ENCODE measurements around the gene RAPSN.

RAPSN gene

DNA sequence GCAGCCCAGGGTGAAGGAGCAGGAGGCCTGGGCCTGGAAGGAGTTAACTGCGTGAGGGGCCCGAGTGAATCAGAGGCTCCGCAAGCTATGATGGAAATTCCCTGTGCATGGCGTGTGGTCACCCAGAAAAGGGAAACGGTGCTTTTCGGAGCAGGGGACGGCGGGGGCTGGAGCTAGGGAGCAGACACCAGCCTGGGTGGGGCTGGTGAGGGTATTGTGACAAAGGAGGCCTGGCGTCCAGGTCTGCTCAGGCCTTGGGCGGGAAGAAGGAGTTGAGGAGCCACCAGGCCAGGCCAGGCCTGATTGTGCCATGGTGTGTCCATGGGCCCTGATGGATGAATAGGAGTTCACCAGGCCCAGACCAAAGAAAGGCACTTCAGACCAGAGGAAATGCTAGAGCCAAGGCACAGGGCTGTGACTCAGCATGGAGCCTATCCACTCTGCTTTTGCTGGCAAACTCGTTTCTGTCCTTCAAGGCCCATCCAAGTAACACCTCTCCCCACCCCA, 57.8 kb downstream of the RAPSN start:
- no peak for DNase-seq (ENCODE audit: low read depth in 2 of 3, low spot score in 1 of 3)

DNA sequence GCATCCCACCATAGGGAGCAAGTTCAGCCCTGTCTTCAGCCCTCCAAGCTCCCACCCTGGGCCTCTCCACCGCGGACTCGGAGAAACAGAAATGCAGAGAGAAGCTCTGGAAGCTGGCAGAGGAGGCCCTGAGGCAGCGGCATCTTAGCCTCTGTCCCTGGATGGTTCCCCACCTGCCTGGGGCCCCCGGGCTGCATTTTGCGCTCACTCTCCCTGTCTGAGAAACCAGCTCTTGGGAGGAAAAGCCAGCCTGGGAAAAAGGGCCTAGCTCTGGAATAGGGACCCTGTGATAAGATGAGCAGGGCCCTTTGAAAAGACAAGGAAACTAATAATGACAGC, 58.5 kb downstream of the RAPSN start:
- no peak for DNase-seq (ENCODE audit: low read depth in 2 of 3, low spot score in 1 of 3)

DNA sequence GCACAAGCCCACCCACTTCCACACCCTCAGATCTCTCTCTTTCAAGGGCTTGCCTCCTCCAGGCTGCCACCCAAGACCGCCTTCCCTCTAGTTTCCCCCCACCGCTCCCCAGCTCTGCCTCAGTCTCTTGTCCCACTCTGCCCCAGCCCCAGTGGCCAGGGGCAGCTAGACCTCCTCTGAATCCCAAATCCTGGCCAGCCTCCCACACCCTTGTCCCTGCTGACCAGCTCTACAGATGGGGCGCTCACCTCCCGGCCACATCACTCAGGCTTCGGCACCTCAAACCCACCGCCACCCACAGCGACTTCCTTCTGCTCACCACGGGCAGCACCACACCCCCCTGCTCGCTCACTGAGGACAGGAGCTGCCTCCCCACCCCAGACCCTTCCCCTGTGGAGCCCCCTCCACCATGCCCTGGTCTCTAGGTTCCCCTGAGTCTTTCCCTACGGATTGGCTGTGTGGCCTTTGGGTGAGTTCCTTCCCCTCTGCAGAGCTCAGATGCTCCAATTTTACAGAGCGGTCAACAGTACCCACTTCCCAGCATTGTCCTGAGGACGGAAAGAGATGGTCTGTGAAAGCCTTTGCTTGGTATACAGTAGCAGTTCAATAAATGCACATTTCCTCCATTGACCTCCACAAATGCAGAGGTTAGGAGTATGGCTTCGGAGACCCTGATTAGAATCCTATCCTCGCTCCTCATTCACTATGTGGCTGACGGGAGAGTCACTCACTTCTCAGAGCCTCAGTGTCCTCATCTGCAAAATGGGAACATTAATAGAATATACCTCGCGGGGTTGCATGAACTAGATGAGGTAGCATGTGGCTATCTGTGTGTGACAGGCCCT, 59.1 kb downstream of the RAPSN start:
- no peak for DNase-seq (ENCODE audit: low read depth in 2 of 3, low spot score in 1 of 3)

DNA sequence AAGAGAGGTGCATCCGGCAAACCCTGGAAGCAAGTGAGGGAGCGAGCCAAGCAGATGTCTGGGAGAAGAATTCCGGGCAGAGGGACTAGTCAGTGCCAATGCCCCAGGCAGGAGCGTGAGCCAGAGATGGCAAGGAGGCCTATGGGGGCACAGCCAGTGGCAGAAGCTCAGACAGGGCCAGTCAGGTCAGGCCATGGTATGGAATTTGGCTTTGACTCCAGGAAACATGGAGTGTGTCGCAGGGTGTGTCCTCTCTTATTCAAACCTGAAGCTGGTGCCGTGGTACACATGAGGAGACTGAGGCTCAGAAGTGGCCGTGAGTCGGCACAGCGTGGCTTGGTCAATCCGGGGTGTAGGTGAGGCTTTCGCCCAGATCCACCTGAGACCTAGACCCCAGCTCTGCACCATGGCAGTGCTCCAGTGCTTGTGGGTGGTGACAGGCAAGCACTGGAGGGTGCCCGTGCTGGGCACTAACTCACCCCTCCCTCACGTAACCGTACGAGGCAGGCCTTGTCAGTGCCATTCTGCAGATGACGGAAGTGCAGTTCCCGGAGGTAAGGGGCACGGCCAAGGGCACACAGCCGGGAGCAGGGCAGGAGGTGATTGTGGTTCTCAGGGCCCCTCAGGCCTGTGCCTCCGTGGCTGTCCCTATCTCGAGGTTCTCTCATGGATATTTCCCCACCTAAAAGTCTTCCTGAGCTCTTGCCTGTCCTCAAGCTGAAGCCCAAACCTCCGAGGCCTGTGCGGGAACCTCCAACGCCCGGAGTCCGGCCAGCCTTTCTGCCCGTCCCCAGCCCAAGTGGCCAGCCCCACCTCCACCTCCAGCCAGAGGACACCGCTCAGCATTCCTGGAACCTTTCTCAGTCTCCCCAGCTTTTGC, 60.0 kb downstream of the RAPSN start:
- DNase-seq (ENCODE audit: low read depth in 2 of 3, low spot score in 1 of 3) = no peak

DNA sequence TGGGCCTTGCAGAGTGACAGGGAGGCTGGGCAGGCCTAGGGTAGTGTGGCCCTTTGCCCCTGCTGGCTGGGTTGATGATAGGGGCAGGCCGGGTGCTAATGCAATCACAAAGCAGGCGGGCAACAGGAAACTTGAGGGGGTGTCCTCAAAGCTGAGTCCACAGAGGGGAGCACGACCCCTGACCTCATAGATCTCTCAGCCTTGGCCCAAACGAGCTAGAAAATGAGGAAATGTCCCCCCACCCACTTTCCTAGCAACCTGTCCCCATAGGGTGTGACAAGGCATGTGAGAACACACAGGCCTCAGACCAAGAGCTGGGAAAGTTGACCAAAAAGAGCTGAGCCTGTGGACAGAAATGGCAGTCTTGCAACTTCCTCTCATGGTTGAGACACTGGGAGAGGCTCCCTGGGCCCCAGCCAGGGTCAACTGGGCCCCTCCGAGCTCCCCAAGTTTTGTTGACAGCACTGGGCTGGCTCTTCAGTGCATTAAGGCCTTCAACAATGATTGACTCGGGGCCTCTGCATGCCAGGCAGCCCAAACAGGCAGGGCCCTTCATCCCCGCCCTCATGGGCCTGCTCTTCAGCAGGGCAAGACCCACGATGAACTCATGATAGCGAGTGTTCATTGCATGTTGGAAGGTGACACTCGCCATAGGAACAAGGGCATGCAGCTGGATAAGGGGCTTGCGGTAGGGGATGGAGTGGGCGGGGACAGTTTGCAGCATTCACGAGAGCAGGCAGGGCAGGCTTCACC, 60.8 kb downstream of the RAPSN start:
- no peak for DNase-seq (ENCODE audit: low read depth in 2 of 3, low spot score in 1 of 3)

Data from stimulated activated CD4-positive, alpha-beta T cell treated with anti-CD3 and anti-CD28 coated beads, Interleukin-12 subunit alpha, Interleukin-12 subunit beta, amount 100 ng/mL, for 48 hours (primary cell).